A549 (cell line): ENCODE data around the gene LMAN1.

Source experiments
- CHD2 ChIP-seq: fragments of 150-350 bp; IDR thresholded peaks from 2 replicates; pipeline ENCODE4 v1.6.1; 2014; ENCODE audit warnings: low read length; ENCODE audit not compliant: partially characterized antibody
- CTCF ChIP-seq: fragments of >200 bp; sonication (Bioruptor Twin); formaldehyde crosslinking; IDR thresholded peaks from 3 replicates; pipeline ENCODE4 v1.5.1; 2016
- ESRRA ChIP-seq: fragments of 150-350 bp; IDR thresholded peaks from 2 replicates; pipeline ENCODE4 v1.6.1; 2014; ENCODE audit warnings: mild to moderate bottlenecking, low read length, borderline replicate concordance
- JUN ChIP-seq, 2 experiments: fragments of >200 bp; sonication (Bioruptor Twin); formaldehyde crosslinking; IDR thresholded peaks; 2 replicates in 1 of 2; 3 replicates in 1 of 2; pipeline ENCODE4 v1.6.1; 2016 to 2017
- MAX ChIP-seq: IDR thresholded peaks from 2 replicates; pipeline ENCODE4 v1.6.1; 2012
- RFX5 ChIP-seq: fragments of 450-650 bp; IDR thresholded peaks from 2 replicates; pipeline ENCODE4 v1.7.1; 2014; ENCODE audit warnings: antibody characterized with exemption, mild to moderate bottlenecking, moderate library complexity
- ZC3H11A ChIP-seq: fragments of 450-650 bp; IDR thresholded peaks from 2 replicates; pipeline ENCODE4 v1.6.1; 2014; ENCODE audit warnings: antibody characterized with exemption, mild to moderate bottlenecking

- TF ChIP-seq MAX (no peak), CTCF (no peak), ZC3H11A (no peak), CHD2 (no peak), RFX5 (no peak), JUN (IDR thresholded peaks at IDR 0.05) (no peak), ESRRA (no peak)
These were observed 22.9 kb upstream of the LMAN1 start for GRCh38 chr18:59381949-59382348.
